Neural cell (in vitro differentiated cells): ENCODE data around the gene PRKAG2.

Experiments
- EP300 ChIP-seq: fragments of 450-650 bp; conservative IDR thresholded peaks from 2 replicates; pipeline ENCODE4 v1.6.1; 2014; ENCODE audit warnings: antibody characterized with exemption, mild to moderate bottlenecking, moderate library complexity; ENCODE audit not compliant: poor library complexity, severe bottlenecking
- EZH2 ChIP-seq: fragments of 200-600, 300-800 bp; shearing (Covaris generic), sonication (generic); IDR thresholded peaks from 2 replicates; pipeline ENCODE4 v1.6.1; 2014; ENCODE audit warnings: antibody characterized with exemption, low read length, borderline replicate concordance, mild to moderate bottlenecking; ENCODE audit not compliant: insufficient read depth, poor library complexity, severe bottlenecking
- MXI1 ChIP-seq: fragments of 450-650 bp; conservative IDR thresholded peaks from 2 replicates; pipeline ENCODE4 v1.6.1; 2014; ENCODE audit warnings: antibody characterized with exemption, mild to moderate bottlenecking; ENCODE audit not compliant: poor library complexity, severe bottlenecking
- POLR2AphosphoS5 ChIP-seq: IDR thresholded peaks from 2 replicates; pipeline ENCODE4 v1.6.1; 2012
- RAD21 ChIP-seq: fragments of 450-650 bp; conservative IDR thresholded peaks from 2 replicates; pipeline ENCODE4 v1.6.1; 2014; ENCODE audit warnings: antibody characterized with exemption, mild to moderate bottlenecking, moderate library complexity
- REST ChIP-seq: IDR thresholded peaks from 2 replicates; pipeline ENCODE4 v1.6.1; 2012; ENCODE audit warnings: borderline replicate concordance
- SMC3 ChIP-seq: fragments of 450-650 bp; conservative IDR thresholded peaks from 2 replicates; pipeline ENCODE4 v1.6.1; 2014; ENCODE audit warnings: antibody characterized with exemption, mild to moderate bottlenecking, moderate library complexity; ENCODE audit not compliant: poor library complexity
- TAF1 ChIP-seq: IDR thresholded peaks from 2 replicates; pipeline ENCODE4 v1.6.1; 2012; ENCODE audit warnings: low read depth
- TF ChIP-seq, protein P1 (sequence below): fragments of 450-650 bp; IDR thresholded peaks from 2 replicates; pipeline ENCODE4 v1.5.1; 2014; ENCODE audit warnings: antibody characterized with exemption, mild to moderate bottlenecking, moderate library complexity; ENCODE audit not compliant: poor library complexity, severe bottlenecking

- TF ChIP-seq SMC3 (peak; percentile 49), POLR2AphosphoS5 (no peak), EP300 (no peak), TAF1 (peak; percentile 56), REST (no peak), EZH2 (no peak), RAD21 (no peak), MXI1 (no peak)
- TF ChIP-seq, protein P1, sequence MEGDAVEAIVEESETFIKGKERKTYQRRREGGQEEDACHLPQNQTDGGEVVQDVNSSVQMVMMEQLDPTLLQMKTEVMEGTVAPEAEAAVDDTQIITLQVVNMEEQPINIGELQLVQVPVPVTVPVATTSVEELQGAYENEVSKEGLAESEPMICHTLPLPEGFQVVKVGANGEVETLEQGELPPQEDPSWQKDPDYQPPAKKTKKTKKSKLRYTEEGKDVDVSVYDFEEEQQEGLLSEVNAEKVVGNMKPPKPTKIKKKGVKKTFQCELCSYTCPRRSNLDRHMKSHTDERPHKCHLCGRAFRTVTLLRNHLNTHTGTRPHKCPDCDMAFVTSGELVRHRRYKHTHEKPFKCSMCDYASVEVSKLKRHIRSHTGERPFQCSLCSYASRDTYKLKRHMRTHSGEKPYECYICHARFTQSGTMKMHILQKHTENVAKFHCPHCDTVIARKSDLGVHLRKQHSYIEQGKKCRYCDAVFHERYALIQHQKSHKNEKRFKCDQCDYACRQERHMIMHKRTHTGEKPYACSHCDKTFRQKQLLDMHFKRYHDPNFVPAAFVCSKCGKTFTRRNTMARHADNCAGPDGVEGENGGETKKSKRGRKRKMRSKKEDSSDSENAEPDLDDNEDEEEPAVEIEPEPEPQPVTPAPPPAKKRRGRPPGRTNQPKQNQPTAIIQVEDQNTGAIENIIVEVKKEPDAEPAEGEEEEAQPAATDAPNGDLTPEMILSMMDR: no peak
These were observed 245.4 kb downstream of the PRKAG2 start for GRCh38 chr7:151631570-151631952.
